H1 (cell line): ENCODE results near the gene MTFR1L. TPM values are rescaled to one million over a fixed set of nuclear protein-coding genes. Genes with fewer than 3 reads are reported as not detected.

Source experiments
- CTCF ChIA-PET: fragments of 300-600 bp; sonication (Branson Sonifier 250); formaldehyde crosslinking; loops from one replicate; lab custom pipeline; 2021; ENCODE audit not compliant: partially characterized antibody; lab: Charles Lee
- POLR2A ChIA-PET: fragments of 300-600 bp; sonication (Branson Sonifier 250); formaldehyde crosslinking; loops from one replicate; lab custom pipeline; 2021; ENCODE audit warnings: inconsistent platforms; ENCODE audit not compliant: partially characterized antibody; lab: Charles Lee
- DNase-seq, 2 experiments: peaks; one replicate each; pipeline versions ENCODE4 v3.0.0 to v3.0.0-alpha.2; 2010 to 2022; ENCODE audit warnings: low spot score in 2 of 2, low read depth in 1 of 2, mixed read lengths in 1 of 2
- FAIRE-seq: peaks from 2 replicates; lab custom pipeline; 2011; peaks lifted over from hg19 to GRCh38; lab: Jason Lieb, UNC
- H2AFZ ChIP-seq: 2 replicates; pipeline ENCODE4 v1.8.1; 2012; ENCODE audit warnings: low read length, inconsistent platforms
- H2AK5ac ChIP-seq: 2 replicates; pipeline ENCODE4 v1.6.1; 2013; ENCODE audit warnings: low read depth, low read length
- H2BK120ac ChIP-seq: replicated peaks from 2 replicates; pipeline ENCODE3; 2013; ENCODE audit warnings: low read depth, low read length, inconsistent platforms
- H2BK12ac ChIP-seq: 2 replicates; pipeline ENCODE4 v1.6.1; 2013; ENCODE audit warnings: low read depth, low read length
- H2BK15ac ChIP-seq: 2 replicates; pipeline ENCODE4 v1.6.1; 2013; ENCODE audit warnings: low read length
- H2BK20ac ChIP-seq: 2 replicates; pipeline ENCODE4 v1.6.1; 2013; ENCODE audit warnings: low read length
- H2BK5ac ChIP-seq: 2 replicates; pipeline ENCODE4 v1.6.1; 2013; ENCODE audit warnings: low read depth, low read length
- H3K14ac ChIP-seq: 2 replicates; pipeline ENCODE4 v1.6.1; 2013; ENCODE audit warnings: inconsistent platforms; ENCODE audit not compliant: insufficient read length
- H3K18ac ChIP-seq: 2 replicates; pipeline ENCODE4 v1.6.1; 2013; ENCODE audit warnings: low read length; ENCODE audit errors: extremely low read depth
- H3K23ac ChIP-seq: 2 replicates; pipeline ENCODE4 v1.6.1; 2013; ENCODE audit warnings: inconsistent platforms; ENCODE audit not compliant: insufficient read length
- H3K23me2 ChIP-seq: 2 replicates; pipeline ENCODE4 v1.6.1; 2013; ENCODE audit warnings: low read depth, low read length
- H3K27ac ChIP-seq: 2 replicates; pipeline ENCODE4 v1.6.1; 2011; ENCODE audit warnings: low read depth, low read length, inconsistent platforms
- H3K27me3 ChIP-seq, 4 experiments: replicated peaks in 1 of 4; 1 replicate in 1 of 4; 2 replicates in 3 of 4; pipeline versions ENCODE4 v1.6.1 to v1.8.1; 2011 to 2013; ENCODE audit warnings: low read length in 3 of 4, mild to moderate bottlenecking in 3 of 4, inconsistent platforms in 2 of 4, mixed read lengths in 2 of 4, moderate library complexity in 1 of 4; ENCODE audit not compliant: control insufficient read depth in 3 of 4, insufficient read depth in 3 of 4; ENCODE audit errors: extremely low read depth in 1 of 4
- H3K36me3 ChIP-seq, 4 experiments: 2 replicates each; pipeline versions ENCODE4 v1.6.1 to v1.8.1; 2011 to 2013; ENCODE audit warnings: mild to moderate bottlenecking in 4 of 4, low read length in 3 of 4, moderate library complexity in 2 of 4, control low read depth in 1 of 4, inconsistent platforms in 1 of 4; ENCODE audit not compliant: insufficient read depth in 4 of 4, control insufficient read depth in 2 of 4
- H3K4ac ChIP-seq: replicated peaks from 2 replicates; pipeline ENCODE3; 2013; ENCODE audit warnings: low read length, low read depth, mixed read lengths, inconsistent platforms; ENCODE audit not compliant: insufficient read length
- H3K4me1 ChIP-seq, 4 experiments: replicated peaks in 1 of 4; 1 replicate in 1 of 4; 2 replicates in 3 of 4; pipeline versions ENCODE4 v1.6.1 to v1.8.1; 2011 to 2013; ENCODE audit warnings: low read length in 3 of 4, inconsistent platforms in 2 of 4, mixed read lengths in 1 of 4; ENCODE audit not compliant: insufficient read depth in 4 of 4, control insufficient read depth in 3 of 4
- H3K4me2 ChIP-seq, 2 experiments: 2 replicates each; pipeline versions ENCODE4 v1.6.1 to v1.8.1; 2011 to 2013; ENCODE audit warnings: low read depth in 2 of 2, low read length in 2 of 2, control low read depth in 1 of 2, inconsistent platforms in 1 of 2, mild to moderate bottlenecking in 1 of 2; ENCODE audit not compliant: insufficient read depth in 1 of 2
- H3K4me3 ChIP-seq, 4 experiments: fragments of 200-600, 300-600 bp in 1 of 4; sonication (generic), shearing (Covaris generic), sonication (Bioruptor Twin) in 1 of 4; 2 replicates each; pipeline versions ENCODE4 v1.5.1 to v1.8.1; 2011 to 2016; ENCODE audit warnings: low read length in 4 of 4, low read depth in 3 of 4, control low read depth in 2 of 4, inconsistent platforms in 2 of 4, mild to moderate bottlenecking in 2 of 4, mixed read lengths in 1 of 4, moderate library complexity in 1 of 4; ENCODE audit not compliant: insufficient read depth in 2 of 4; ENCODE audit errors: extremely low read depth in 1 of 4
- H3K56ac ChIP-seq: replicated peaks from 2 replicates; pipeline ENCODE3; 2013; ENCODE audit warnings: low read depth, mild to moderate bottlenecking, mixed read lengths, low read length, inconsistent platforms; ENCODE audit not compliant: insufficient read length
- H3K79me1 ChIP-seq: 2 replicates; pipeline ENCODE4 v1.6.1; 2013; ENCODE audit warnings: low read depth, low read length, control low read depth
- H3K79me2 ChIP-seq, 2 experiments: 2 replicates each; pipeline versions ENCODE4 v1.6.1 to v1.8.1; 2012 to 2013; ENCODE audit warnings: low read length in 2 of 2, mild to moderate bottlenecking in 2 of 2, inconsistent platforms in 1 of 2; ENCODE audit not compliant: insufficient read depth in 2 of 2, control insufficient read depth in 1 of 2
- H3K9ac ChIP-seq, 4 experiments: replicated peaks in 1 of 4; 1 replicate in 1 of 4; 2 replicates in 3 of 4; pipeline versions ENCODE4 v1.6.1 to v1.8.1; 2011 to 2013; ENCODE audit warnings: low read depth in 3 of 4, low read length in 3 of 4, control low read depth in 2 of 4, mild to moderate bottlenecking in 2 of 4, moderate library complexity in 2 of 4, inconsistent platforms in 1 of 4; ENCODE audit errors: extremely low read depth in 1 of 4
- H3K9me3 ChIP-seq, 2 experiments: 2 replicates each; pipeline versions ENCODE4 v1.6.1 to v1.8.1; 2012 to 2013; ENCODE audit warnings: mild to moderate bottlenecking in 2 of 2, moderate library complexity in 2 of 2, control low read depth in 1 of 2, inconsistent platforms in 1 of 2, low read depth in 1 of 2, low read length in 1 of 2, mixed read lengths in 1 of 2; ENCODE audit not compliant: insufficient read depth in 2 of 2
- H4K20me1 ChIP-seq, 2 experiments: replicated peaks in 1 of 2; 2 replicates each; pipeline versions ENCODE3 to v1.8.1; 2011 to 2013; ENCODE audit warnings: inconsistent platforms in 2 of 2, low read length in 2 of 2, mild to moderate bottlenecking in 1 of 2; ENCODE audit not compliant: insufficient read depth in 2 of 2, control insufficient read depth in 1 of 2
- H4K5ac ChIP-seq: 2 replicates; pipeline ENCODE4 v1.6.1; 2013; ENCODE audit warnings: low read length, low read depth, mixed read lengths, inconsistent platforms; ENCODE audit not compliant: insufficient read length
- H4K8ac ChIP-seq: 2 replicates; pipeline ENCODE4 v1.8.0; 2013; ENCODE audit warnings: mild to moderate bottlenecking, moderate library complexity, low read length, inconsistent platforms; ENCODE audit not compliant: insufficient read depth; ENCODE audit errors: extremely low read depth
- H4K91ac ChIP-seq: replicated peaks from 2 replicates; pipeline ENCODE3; 2013; ENCODE audit warnings: low read length, mixed read lengths, inconsistent platforms; ENCODE audit not compliant: insufficient read length
- ATF3 ChIP-seq: IDR thresholded peaks from 2 replicates; pipeline ENCODE4 v1.6.1; 2011; ENCODE audit warnings: low read depth, mild to moderate bottlenecking, low read length; ENCODE audit not compliant: insufficient read depth
- CTCF ChIP-seq, 3 experiments: IDR thresholded peaks; 1 replicate in 2 of 3; 2 replicates in 1 of 3; pipeline versions ENCODE4 v1.5.1 to v1.6.1; 2011; ENCODE audit warnings: low read length in 3 of 3, mild to moderate bottlenecking in 3 of 3, inconsistent platforms in 2 of 3, low read depth in 1 of 3, moderate library complexity in 1 of 3; ENCODE audit not compliant: insufficient read depth in 1 of 3; ENCODE audit errors: control extremely low read depth in 1 of 3
- EP300 ChIP-seq, 2 experiments: IDR thresholded peaks; 1 replicate in 1 of 2; 2 replicates in 1 of 2; pipeline ENCODE4 v1.6.1; 2011 to 2012; ENCODE audit warnings: low read depth in 2 of 2, low read length in 2 of 2, mild to moderate bottlenecking in 2 of 2, borderline replicate concordance in 1 of 2, inconsistent platforms in 1 of 2, moderate library complexity in 1 of 2
- KDM1A ChIP-seq: fragments of 200-600, 300-600 bp; sonication (generic); IDR thresholded peaks from 2 replicates; pipeline ENCODE4 v1.7.1; 2016; ENCODE audit warnings: mild to moderate bottlenecking, low read length, borderline replicate concordance
- KDM5A ChIP-seq: fragments of 200-600 bp; IDR thresholded peaks from 2 replicates; pipeline ENCODE4 v1.7.1; 2012; ENCODE audit warnings: mild to moderate bottlenecking, low read length, inconsistent platforms, mixed read lengths
- MAX ChIP-seq: IDR thresholded peaks from 2 replicates; pipeline ENCODE4 v1.6.1; 2012; ENCODE audit warnings: inconsistent platforms
- POLR2A ChIP-seq, 2 experiments: IDR thresholded peaks; 1 replicate in 1 of 2; 2 replicates in 1 of 2; pipeline ENCODE4 v1.6.1; 2011; ENCODE audit warnings: low read depth in 2 of 2, low read length in 2 of 2, mild to moderate bottlenecking in 2 of 2; ENCODE audit errors: control extremely low read depth in 1 of 2
- SP2 ChIP-seq: IDR thresholded peaks from 2 replicates; pipeline ENCODE4 v1.6.1; 2012; ENCODE audit warnings: mild to moderate bottlenecking, low read length, inconsistent platforms
- SRF ChIP-seq: IDR thresholded peaks from 2 replicates; pipeline ENCODE4 v1.6.1; 2011; ENCODE audit warnings: mild to moderate bottlenecking, low read depth, low read length, moderate library complexity
- TCF12 ChIP-seq: IDR thresholded peaks from 2 replicates; pipeline ENCODE4 v1.6.1; 2011; ENCODE audit warnings: low read depth, mild to moderate bottlenecking, low read length
- WGBS, 2 experiments: shearing (Covaris generic) in 1 of 2; methylation state at CpG; one replicate each; pipeline versions ENCODE4 v1.1.6 to v1.1.7; 2013 to 2015; ENCODE audit warnings: low lambda C conversion rate in 2 of 2, mixed read lengths in 2 of 2, inconsistent platforms in 1 of 2, low coverage in 1 of 2, missing lambda C conversion rate in 1 of 2; ENCODE audit not compliant: insufficient replicate concordance in 2 of 2, insufficient coverage in 1 of 2, insufficient read length in 1 of 2; ENCODE audit errors: extremely low coverage in 1 of 2, missing lambda C conversion rate in 1 of 2; 5-methylcytosine and 5-hydroxymethylcytosine counted together
- polyA plus RNA-seq, 7 experiments: library from polyadenylated mRNA; depleted of rRNA in 3 of 7; stranded (reverse) in 5 of 7; unstranded in 2 of 7; fragments of >200 nt in 5 of 7; fragments of 200-250 nt in 2 of 7; gene quantifications; 1 replicate in 5 of 7; 2 replicates in 1 of 7; 4 replicates in 1 of 7; pipeline versions ENCODE4 v1.2.1 to v1.2.3, GENCODE V29; 2011 to 2013; ENCODE audit warnings: missing spikeins in 2 of 7, mixed read lengths in 2 of 7
- total RNA-seq: library from RNA; stranded (reverse); fragmentation: NEBNext Ultra II Directional; extraction: Animal tissue kit (Norgen Biotek cat#: 25700); gene quantifications from 2 replicates; pipeline ENCODE4 v1.2.1, GENCODE V29; 2021

Gene MTFR1L
- total and polyA plus RNA-seq, 2 of the 8 experiments (the other 6 are each of a cell fraction or from before 2014, with no cell fraction given): 20.8 to 23.1 TPM

DNA sequence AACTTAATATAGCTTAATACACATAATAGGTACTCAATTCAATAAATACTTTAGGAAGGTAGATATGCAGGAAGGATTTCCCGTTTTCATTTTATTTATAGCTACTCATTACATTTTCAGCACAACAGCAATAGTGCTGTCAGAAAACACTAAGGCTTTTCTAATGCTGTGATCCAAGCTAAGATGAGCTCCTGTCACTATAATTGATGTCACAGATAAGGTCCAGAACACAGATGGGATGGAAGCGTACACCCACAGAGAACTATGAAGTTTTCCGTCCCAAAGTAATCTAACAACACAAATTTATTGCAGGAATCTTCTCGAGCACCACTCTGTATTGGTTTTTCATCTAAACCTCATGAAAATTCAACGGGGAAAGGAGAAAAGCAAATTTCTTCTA lies 25.9 kb downstream of the MTFR1L start:
- Histone ChIP-seq H2AFZ (no peak overlapping the region), H3K23ac (no peak overlapping the region), H3K27ac (no peak overlapping the region), H2BK5ac (no peak overlapping the region), H2BK20ac (no peak overlapping the region), H3K18ac (no peak overlapping the region), H3K23me2 (no peaks in the 10 kb centered on the region), H4K8ac (no peak overlapping the region), H2BK120ac (no peak overlapping the region), H4K5ac (no peak overlapping the region), H3K9ac (no peak overlapping the region), H3K4me2 (no peak overlapping the region), H3K4me1 (peaks cover 0 to 3% (median under 1%) of the 10 kb centered on the region in 4 experiments; a peak in 2 of 7 replicates), H3K4ac (no peak overlapping the region), H3K36me3 (no peaks in the 10 kb centered on the region; a peak in 1 of 8 replicates), H4K20me1 (peaks cover 0 to 4% of the 10 kb centered on the region in 2 experiments), H4K91ac (no peak overlapping the region), H3K27me3 (no peaks in the 10 kb centered on the region), H3K4me3 (no peak overlapping the region), H3K79me1 (peaks cover 5% of the 10 kb centered on the region), H3K9me3 (no peaks in the 10 kb centered on the region), H3K56ac (no peak overlapping the region), H3K14ac (no peak overlapping the region), H2BK15ac (no peak overlapping the region), H2BK12ac (no peak overlapping the region), H3K79me2 (peaks cover 0 to 78% of the 10 kb centered on the region in 2 experiments; a peak in 3 of 4 replicates), H2AK5ac (no peak overlapping the region)
- FAIRE-seq (no peak), DNase-seq (no peak)
- WGBS, 2 experiments: 90% methylated on average over 5 of the region's 5 CpGs; no CpG with 5 or more reads in 1 of the 2 experiments
- POLR2A ChIA-PET: interaction anchor here (0.7 to 2.7 kb wide), 7 partner anchors 9 to 30 kb away, joined by 3 to 11 read pairs (median 7); partner anchors contain the start of genes MTFR1L and PAQR7
- CTCF ChIA-PET: interaction anchor here (0.6 to 1.9 kb wide), 7 partner anchors 11 to 1647 kb away, joined by 3 to 7 read pairs (median 3); no protein-coding TSS in a partner anchor
- TF ChIP-seq CTCF (IDR thresholded peaks at IDR 0.05; ENCODE audit: control extremely low read depth in 1 of 3, insufficient read depth in 1 of 3, low read depth in 1 of 3, low read length in 3 of 3): no peak
- TF ChIP-seq TCF12: no peak
- TF ChIP-seq SP2: no peak
- TF ChIP-seq KDM5A: no peak
- no peak for TF ChIP-seq EP300 (IDR thresholded peaks at IDR 0.05; ENCODE audit: borderline replicate concordance in 1 of 2, low read depth in 2 of 2, low read length in 2 of 2)
- no peak for TF ChIP-seq KDM1A
- no peak for TF ChIP-seq SRF
- no peak for TF ChIP-seq ATF3
- TF ChIP-seq MAX: no peak
- no peak for TF ChIP-seq POLR2A (IDR thresholded peaks at IDR 0.05; ENCODE audit: control extremely low read depth in 1 of 2, low read depth in 2 of 2, low read length in 2 of 2)
